ENCODE data around the gene NEK4.

The NEK4 gene

GRCh38 chr3:52791366-52791765 lies 20.6 kb upstream of the NEK4 start:
- H3K4me2 ChIP-seq = peak overlapping the region in 9 of 11 experiments; percentile 29 to 98 (median 88); a peak in 18 of 22 replicates
- no peaks in the 10 kb centered on the region for H3K9me3 ChIP-seq (replicated peaks in 1 of 11)
- peaks cover 0 to 4% (median 0%) of the 10 kb centered on the region in 11 experiments; a peak in 2 of 22 replicates for H3K27me3 ChIP-seq
- no peak for TF ChIP-seq Cebpa-rat (IDR thresholded peaks at IDR 0.05)
- H3K4me1 ChIP-seq = peaks cover 30 to 82% (median 75%) of the 10 kb centered on the region in 10 experiments
- H3K9ac ChIP-seq = peak overlapping the region in 6 of 11 experiments; percentile 3 to 79 (median 64); a peak in 6 of 22 replicates
- no peak overlapping the region for H3K4me3 ChIP-seq
- H4K20me1 ChIP-seq = no peaks in the 10 kb centered on the region
- H3K27ac ChIP-seq = peak overlapping the region in 4 of 11 experiments; percentile 83 to 89 (median 87); a peak in 8 of 22 replicates
- H3K36me3 ChIP-seq = no peaks in the 10 kb centered on the region

- Histone ChIP-seq H3K9me3 (replicated peaks in 1 of 11) (no peaks in the 10 kb centered on the region), H3K4me1 (peaks cover 29 to 76% (median 69%) of the 10 kb centered on the region in 10 experiments), H3K27me3 (peaks cover 0 to 4% (median 0%) of the 10 kb centered on the region in 11 experiments; a peak in 2 of 22 replicates), H3K4me2 (peak overlapping the region in 9 of 11 experiments; percentile 29 to 98 (median 88); a peak in 18 of 22 replicates), H3K9ac (peak overlapping the region in 5 of 11 experiments; percentile 8 to 79 (median 69); a peak in 6 of 22 replicates), H3K4me3 (no peak overlapping the region), H4K20me1 (no peaks in the 10 kb centered on the region), H3K27ac (peak overlapping the region in 4 of 11 experiments; percentile 31 to 89 (median 86); a peak in 7 of 22 replicates), H3K36me3 (no peaks in the 10 kb centered on the region)
- TF ChIP-seq Cebpa-rat (IDR thresholded peaks at IDR 0.05) = no peak
Measured at GRCh38 chr3:52790741-52791140, 20.0 kb upstream of the NEK4 start.

GRCh38 chr3:52790337-52790736 lies 19.6 kb upstream of the NEK4 start:
- peak overlapping the region in 4 of 11 experiments; percentile 34 to 89 (median 86); a peak in 5 of 22 replicates for H3K27ac ChIP-seq
- no peak for TF ChIP-seq Cebpa-rat (IDR thresholded peaks at IDR 0.05)

GRCh38 chr3:52789746-52790040 lies 19.0 kb upstream of the NEK4 start:
- peaks cover 21 to 70% (median 58%) of the 10 kb centered on the region in 10 experiments for H3K4me1 ChIP-seq
- H3K27ac ChIP-seq = peak overlapping the region in 2 of 11 experiments; percentile 28 to 34; a peak in 3 of 22 replicates
- H3K27me3 ChIP-seq = peaks cover 0 to 4% (median 0%) of the 10 kb centered on the region in 11 experiments; a peak in 2 of 22 replicates
- no peak overlapping the region for H3K4me3 ChIP-seq
- peak overlapping the region in 2 of 11 experiments; percentile 29 to 30; a peak in 2 of 22 replicates for H3K9ac ChIP-seq
- peak overlapping the region in 9 of 11 experiments; percentile 1 to 98 (median 88); a peak in 15 of 22 replicates for H3K4me2 ChIP-seq
- H3K36me3 ChIP-seq = no peaks in the 10 kb centered on the region
- TF ChIP-seq Cebpa-rat (IDR thresholded peaks at IDR 0.05) = no peak
- H3K9me3 ChIP-seq (replicated peaks in 1 of 11) = no peaks in the 10 kb centered on the region
- H4K20me1 ChIP-seq = no peaks in the 10 kb centered on the region

More at GRCh38 chr3:52790337-52790736, 19.6 kb upstream of the NEK4 start:
- H3K27me3 ChIP-seq = peaks cover 0 to 4% (median 0%) of the 10 kb centered on the region in 11 experiments; a peak in 2 of 22 replicates
- peaks cover 25 to 72% (median 65%) of the 10 kb centered on the region in 10 experiments for H3K4me1 ChIP-seq
- peak overlapping the region in 4 of 11 experiments; percentile 16 to 79 (median 49); a peak in 3 of 22 replicates for H3K9ac ChIP-seq
- H3K9me3 ChIP-seq (replicated peaks in 1 of 11) = no peaks in the 10 kb centered on the region
- no peaks in the 10 kb centered on the region for H3K36me3 ChIP-seq
- no peak overlapping the region for H3K4me3 ChIP-seq
- H4K20me1 ChIP-seq = no peaks in the 10 kb centered on the region
- peak overlapping the region in 10 of 11 experiments; percentile 1 to 98 (median 86); a peak in 18 of 22 replicates for H3K4me2 ChIP-seq

- no peak for TF ChIP-seq Cebpa-rat (IDR thresholded peaks at IDR 0.05)
- H4K20me1 ChIP-seq = no peaks in the 10 kb centered on the region
- H3K4me2 ChIP-seq = peak overlapping the region in 8 of 11 experiments; percentile 75 to 98 (median 90); a peak in 14 of 22 replicates
- peaks cover 0 to 4% (median 0%) of the 10 kb centered on the region in 11 experiments; a peak in 2 of 22 replicates for H3K27me3 ChIP-seq
- H3K4me1 ChIP-seq = peaks cover 15 to 64% (median 52%) of the 10 kb centered on the region in 10 experiments
- no peaks in the 10 kb centered on the region for H3K9me3 ChIP-seq (replicated peaks in 1 of 11)
- no peak overlapping the region for H3K4me3 ChIP-seq
- H3K36me3 ChIP-seq = no peaks in the 10 kb centered on the region
- peak overlapping the region in 2 of 11 experiments; percentile 29 to 30; a peak in 1 of 22 replicates for H3K9ac ChIP-seq
- H3K27ac ChIP-seq = peak overlapping the region in 1 of 11 experiments; percentile 28; a peak in 2 of 22 replicates
Measured at GRCh38 chr3:52788890-52789745, 18.4 kb upstream of the NEK4 start.

- Histone ChIP-seq H3K27me3 (peaks cover 0 to 4% (median 0%) of the 10 kb centered on the region in 11 experiments; a peak in 2 of 22 replicates), H3K4me3 (no peak overlapping the region), H3K4me2 (no peak overlapping the region), H3K9me3 (replicated peaks in 1 of 11) (no peaks in the 10 kb centered on the region), H3K36me3 (no peaks in the 10 kb centered on the region), H4K20me1 (no peaks in the 10 kb centered on the region), H3K9ac (no peak overlapping the region), H3K27ac (no peak overlapping the region; a peak in 1 of 22 replicates), H3K4me1 (peaks cover 4 to 53% (median 41%) of the 10 kb centered on the region in 10 experiments)
- no peak for TF ChIP-seq Cebpa-rat (IDR thresholded peaks at IDR 0.05)
Measured at GRCh38 chr3:52787672-52788625, 17.2 kb upstream of the NEK4 start.

- H3K4me3 ChIP-seq = no peak overlapping the region
- peaks cover under 1 to 46% (median 34%) of the 10 kb centered on the region in 10 experiments; a peak in 18 of 20 replicates for H3K4me1 ChIP-seq
- H3K9me3 ChIP-seq (replicated peaks in 1 of 11) = no peaks in the 10 kb centered on the region
- H4K20me1 ChIP-seq = no peaks in the 10 kb centered on the region
- H3K36me3 ChIP-seq = no peaks in the 10 kb centered on the region
- H3K9ac ChIP-seq = no peak overlapping the region
- peaks cover 0 to 4% (median 0%) of the 10 kb centered on the region in 11 experiments; a peak in 2 of 22 replicates for H3K27me3 ChIP-seq
- no peak for TF ChIP-seq Cebpa-rat (IDR thresholded peaks at IDR 0.05)
- H3K27ac ChIP-seq = no peak overlapping the region
- no peak overlapping the region for H3K4me2 ChIP-seq
Measured at GRCh38 chr3:52787246-52787645, 16.5 kb upstream of the NEK4 start.

All from BLaER1 treated with 17β-estradiol and CSF1 and Interleukin-3, amounts not matched to agents 10 nM and 100 nM (cell line).